ENCODE data around the gene DNAH6. TPM values are rescaled to one million over a fixed set of nuclear protein-coding genes. Genes with fewer than 3 reads are reported as not detected.

The DNAH6 gene
- total RNA-seq, 4 donors from 2014 or later: 0.16 to 1.2 (median 0.47) TPM

GRCh38 chr2:84643991-84644390 is 127.7 kb downstream of the DNAH6 start:
- H3K27ac ChIP-seq: no peak overlapping the region
- H3K4me1 ChIP-seq: no peaks in the 10 kb centered on the region
- no peaks in the 10 kb centered on the region for H3K9me3 ChIP-seq
- 74% methylated on average over 3 of the region's 3 CpGs for WGBS
- no peaks in the 10 kb centered on the region for H3K27me3 ChIP-seq
- no peaks in the 10 kb centered on the region for H3K36me3 ChIP-seq
- no peak for TF ChIP-seq POLR2A (IDR thresholded peaks at IDR 0.05)
- no peak for TF ChIP-seq CTCF (IDR thresholded peaks at IDR 0.05)
- no peak for TF ChIP-seq POLR2AphosphoS5 (IDR thresholded peaks at IDR 0.05)
- TF ChIP-seq EP300 (IDR thresholded peaks at IDR 0.05): no peak
- no peak for DNase-seq (ENCODE audit: low spot score in 2 of 2)
- no peak overlapping the region for H3K4me3 ChIP-seq

GRCh38 chr2:84646514-84646913 is 130.2 kb downstream of the DNAH6 start:
- H3K9me3 ChIP-seq: no peaks in the 10 kb centered on the region
- no peaks in the 10 kb centered on the region for H3K4me1 ChIP-seq

DNA sequence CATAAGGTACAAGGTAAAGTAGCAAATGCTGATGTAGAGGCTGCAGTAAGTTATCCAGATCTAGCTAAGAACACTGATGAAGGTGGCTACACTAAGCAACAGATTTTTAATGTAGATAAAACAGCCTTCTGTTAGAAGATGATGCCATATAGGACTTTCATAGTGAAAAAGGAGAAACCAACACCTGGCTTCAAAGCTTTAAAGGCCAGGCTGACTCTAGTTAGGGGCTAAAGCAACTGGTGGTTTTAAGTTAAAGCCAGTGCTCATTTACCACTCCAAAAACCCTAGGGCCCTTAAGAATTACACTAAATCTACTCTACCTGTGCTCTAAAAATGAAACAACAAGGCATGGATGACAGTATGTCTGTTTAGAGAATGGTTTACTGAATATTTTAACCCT is 131.0 kb downstream of the DNAH6 start:
- Histone ChIP-seq H3K4me1 (no peaks in the 10 kb centered on the region), H3K4me3 (no peak overlapping the region), H3K9me3 (no peaks in the 10 kb centered on the region), H3K36me3 (no peaks in the 10 kb centered on the region), H3K27me3 (no peaks in the 10 kb centered on the region), H3K27ac (no peak overlapping the region)
- no peak for TF ChIP-seq CTCF (IDR thresholded peaks at IDR 0.05)
- TF ChIP-seq POLR2A (IDR thresholded peaks at IDR 0.05): no peak
- no peak for TF ChIP-seq POLR2AphosphoS5 (IDR thresholded peaks at IDR 0.05)
- TF ChIP-seq EP300 (IDR thresholded peaks at IDR 0.05): no peak
- DNase-seq (ENCODE audit: low spot score in 2 of 2): no peak

More at GRCh38 chr2:84646514-84646913, 130.2 kb downstream of the DNAH6 start:
- no peak for DNase-seq (ENCODE audit: low spot score in 2 of 2)
- Histone ChIP-seq H3K27ac (no peak overlapping the region), H3K27me3 (no peaks in the 10 kb centered on the region), H3K36me3 (no peaks in the 10 kb centered on the region), H3K4me3 (no peak overlapping the region)
- no peak for TF ChIP-seq CTCF (IDR thresholded peaks at IDR 0.05)
- TF ChIP-seq EP300 (IDR thresholded peaks at IDR 0.05): no peak
- no peak for TF ChIP-seq POLR2AphosphoS5 (IDR thresholded peaks at IDR 0.05)
- TF ChIP-seq POLR2A (IDR thresholded peaks at IDR 0.05): no peak

DNA sequence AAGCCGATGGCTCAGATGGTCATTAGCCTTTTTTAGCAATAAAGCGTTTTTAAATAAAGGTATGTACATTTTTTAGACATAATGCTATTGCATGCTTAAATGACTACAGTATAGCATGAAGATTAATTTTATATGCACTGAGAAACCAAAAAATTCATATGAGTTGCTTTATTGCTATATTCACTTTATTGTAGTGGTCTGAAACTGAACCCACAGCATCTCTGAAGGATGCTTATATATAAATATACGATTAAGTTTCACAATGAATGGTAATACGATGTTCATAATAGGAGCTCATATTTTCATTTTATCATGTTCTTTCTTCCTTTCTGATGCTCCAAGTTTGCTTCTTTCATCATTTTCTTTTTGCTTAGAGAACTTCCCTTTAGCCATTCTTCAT is 132.8 kb downstream of the DNAH6 start:
- 88% methylated on average over 4 of the region's 4 CpGs for WGBS
- H3K4me1 ChIP-seq: no peaks in the 10 kb centered on the region
- no peaks in the 10 kb centered on the region for H3K36me3 ChIP-seq
- H3K9me3 ChIP-seq: no peaks in the 10 kb centered on the region
- H3K27ac ChIP-seq: no peak overlapping the region
- H3K27me3 ChIP-seq: no peaks in the 10 kb centered on the region
- TF ChIP-seq CTCF (IDR thresholded peaks at IDR 0.05): no peak
- TF ChIP-seq POLR2A (IDR thresholded peaks at IDR 0.05): no peak
- no peak for TF ChIP-seq EP300 (IDR thresholded peaks at IDR 0.05)
- TF ChIP-seq POLR2AphosphoS5 (IDR thresholded peaks at IDR 0.05): no peak
- no peak for DNase-seq (ENCODE audit: low spot score in 2 of 2)
- H3K4me3 ChIP-seq: no peak overlapping the region

DNA sequence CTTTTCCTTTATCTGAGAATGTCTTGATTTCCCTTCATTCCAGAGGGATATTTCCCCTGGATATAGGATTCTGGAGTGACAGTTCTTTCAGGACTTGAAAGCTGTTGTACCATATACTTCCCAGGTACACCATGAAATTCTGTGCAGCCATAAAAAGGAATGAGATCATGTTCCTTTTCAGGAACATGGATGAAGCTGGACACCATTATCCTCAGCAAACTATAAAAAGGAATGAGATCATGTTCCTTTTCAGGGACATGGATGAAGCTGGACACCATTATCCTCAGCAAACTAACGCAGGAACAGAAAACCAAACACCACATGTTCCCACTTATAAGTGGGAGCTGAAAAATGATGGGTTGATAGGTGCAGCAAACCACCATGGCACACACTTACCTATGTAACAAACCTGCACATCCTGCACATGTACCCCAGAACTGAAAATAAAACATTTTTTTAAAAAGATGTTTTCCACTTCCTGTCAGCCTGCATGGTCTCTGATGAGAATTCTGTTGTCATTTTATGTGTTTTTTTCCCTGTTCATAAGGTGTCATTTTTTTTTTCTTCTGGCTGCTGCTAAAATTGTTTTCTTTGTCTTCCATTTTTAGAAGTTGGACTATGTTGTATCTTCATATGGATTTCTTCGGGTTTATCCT is 133.3 kb downstream of the DNAH6 start:
- 72% methylated on average over 2 of the region's 2 CpGs for WGBS
- Histone ChIP-seq H3K9me3 (no peaks in the 10 kb centered on the region), H3K4me3 (no peak overlapping the region), H3K27me3 (no peaks in the 10 kb centered on the region), H3K4me1 (no peaks in the 10 kb centered on the region), H3K27ac (no peak overlapping the region), H3K36me3 (no peaks in the 10 kb centered on the region)
- DNase-seq (ENCODE audit: low spot score in 2 of 2): no peak
- TF ChIP-seq EP300 (IDR thresholded peaks at IDR 0.05) (no peak), CTCF (IDR thresholded peaks at IDR 0.05) (no peak), POLR2A (IDR thresholded peaks at IDR 0.05) (no peak), POLR2AphosphoS5 (IDR thresholded peaks at IDR 0.05) (no peak)
